ENCODE data around the gene EFNB3. TPM values are rescaled to one million over a fixed set of nuclear protein-coding genes. Genes with fewer than 3 reads are reported as not detected.

The EFNB3 gene
- polyA plus RNA-seq, 2 donors: 0.67 to 1.3 TPM

- WGBS, 2 donors: 0 to 1% methylated on average over 58 to 64 of the region's 64 CpGs
- Histone ChIP-seq H3K4me1 (ENCODE audit: control insufficient read depth in 2 of 2, insufficient read depth in 2 of 2, low read length in 1 of 2) (peaks cover 0 to 12% of the 10 kb centered on the region in 2 donors), H3K27me3 (ENCODE audit: control insufficient read depth in 1 of 2, insufficient read depth in 2 of 2, low read length in 2 of 2) (no peaks in the 10 kb centered on the region), H3K9me3 (ENCODE audit: control insufficient read depth in 2 of 2, insufficient read depth in 1 of 2, low read depth in 1 of 2, low read length in 1 of 2) (no peaks in the 10 kb centered on the region), H3K27ac (ENCODE audit: low read depth in 2 of 2, low read length in 1 of 2) (peak within 1 kb of the TSS; percentile 27 to 45), H3K4me3 (ENCODE audit: low read depth in 1 of 2, low read length in 2 of 2) (peak within 1 kb of the TSS; percentile 54 to 62), H3K36me3 (ENCODE audit: control insufficient read depth in 2 of 2, insufficient read depth in 2 of 2, low read length in 1 of 2) (no peaks in the 10 kb centered on the region)
These were observed 12.1 kb downstream of the EFNB3 start, which contains the start of gene DNAH2 for GRCh38 chr17:7716901-7717755. Gene DNAH2, plus strand, starts transcription at chr17:7717744. Its CDS starts 1,991 bp downstream, at chr17:7719735.

- H3K36me3 ChIP-seq (ENCODE audit: control insufficient read depth in 2 of 2, insufficient read depth in 2 of 2, low read length in 1 of 2): no peaks in the 10 kb centered on the region
These were observed 12.9 kb downstream of the EFNB3 start for GRCh38 chr17:7717756-7718350.

GRCh38 chr17:7719661-7720060 lies 14.7 kb downstream of the EFNB3 start:
- peaks cover 0 to 12% of the 10 kb centered on the region in 2 donors for H3K4me1 ChIP-seq (ENCODE audit: control insufficient read depth in 2 of 2, insufficient read depth in 2 of 2, low read length in 1 of 2)
- no peak overlapping the region for H3K4me3 ChIP-seq (ENCODE audit: low read depth in 1 of 2, low read length in 2 of 2)
- H3K27ac ChIP-seq (ENCODE audit: low read depth in 2 of 2, low read length in 1 of 2): no peak overlapping the region
- no peaks in the 10 kb centered on the region for H3K9me3 ChIP-seq (ENCODE audit: control insufficient read depth in 2 of 2, insufficient read depth in 1 of 2, low read depth in 1 of 2, low read length in 1 of 2)
- 72 to 79% methylated on average over 9 of the region's 9 CpGs for WGBS, 2 donors
- H3K27me3 ChIP-seq (ENCODE audit: control insufficient read depth in 1 of 2, insufficient read depth in 2 of 2, low read length in 2 of 2): no peaks in the 10 kb centered on the region
- H3K36me3 ChIP-seq (ENCODE audit: control insufficient read depth in 2 of 2, insufficient read depth in 2 of 2, low read length in 1 of 2): no peaks in the 10 kb centered on the region

More at GRCh38 chr17:7717756-7718350, 12.9 kb downstream of the EFNB3 start:
- Histone ChIP-seq H3K27ac (ENCODE audit: low read depth in 2 of 2, low read length in 1 of 2) (no peak overlapping the region), H3K4me1 (ENCODE audit: control insufficient read depth in 2 of 2, insufficient read depth in 2 of 2, low read length in 1 of 2) (peaks cover 0 to 12% of the 10 kb centered on the region in 2 donors), H3K4me3 (ENCODE audit: low read depth in 1 of 2, low read length in 2 of 2) (peak overlapping the region; percentile 54 to 62), H3K9me3 (ENCODE audit: control insufficient read depth in 2 of 2, insufficient read depth in 1 of 2, low read depth in 1 of 2, low read length in 1 of 2) (no peaks in the 10 kb centered on the region), H3K27me3 (ENCODE audit: control insufficient read depth in 1 of 2, insufficient read depth in 2 of 2, low read length in 2 of 2) (no peaks in the 10 kb centered on the region)
- WGBS, 2 donors: 5 to 7% methylated on average over 16 of the region's 16 CpGs

GRCh38 chr17:7720125-7720524 lies 15.1 kb downstream of the EFNB3 start:
- no peaks in the 10 kb centered on the region for H3K36me3 ChIP-seq (ENCODE audit: control insufficient read depth in 2 of 2, insufficient read depth in 2 of 2, low read length in 1 of 2)
- H3K4me1 ChIP-seq (ENCODE audit: control insufficient read depth in 2 of 2, insufficient read depth in 2 of 2, low read length in 1 of 2): peaks cover 0 to 12% of the 10 kb centered on the region in 2 donors
- H3K27me3 ChIP-seq (ENCODE audit: control insufficient read depth in 1 of 2, insufficient read depth in 2 of 2, low read length in 2 of 2): no peaks in the 10 kb centered on the region
- WGBS, 2 donors: 30 to 41% methylated on average over 4 of the region's 4 CpGs
- no peak overlapping the region for H3K27ac ChIP-seq (ENCODE audit: low read depth in 2 of 2, low read length in 1 of 2)
- H3K4me3 ChIP-seq (ENCODE audit: low read depth in 1 of 2, low read length in 2 of 2): no peak overlapping the region
- H3K9me3 ChIP-seq (ENCODE audit: control insufficient read depth in 2 of 2, insufficient read depth in 1 of 2, low read depth in 1 of 2, low read length in 1 of 2): no peaks in the 10 kb centered on the region

GRCh38 chr17:7721612-7722011 lies 16.6 kb downstream of the EFNB3 start:
- Histone ChIP-seq H3K27me3 (ENCODE audit: control insufficient read depth in 1 of 2, insufficient read depth in 2 of 2, low read length in 2 of 2) (no peaks in the 10 kb centered on the region), H3K9me3 (ENCODE audit: control insufficient read depth in 2 of 2, insufficient read depth in 1 of 2, low read depth in 1 of 2, low read length in 1 of 2) (no peaks in the 10 kb centered on the region)
- WGBS, 2 donors: 76 to 80% methylated on average over 2 of the region's 2 CpGs

GRCh38 chr17:7727886-7728285 lies 22.9 kb downstream of the EFNB3 start:
- no peaks in the 10 kb centered on the region for H3K27me3 ChIP-seq (ENCODE audit: control insufficient read depth in 1 of 2, insufficient read depth in 2 of 2, low read length in 2 of 2)
- no peaks in the 10 kb centered on the region for H3K4me1 ChIP-seq (ENCODE audit: control insufficient read depth in 2 of 2, insufficient read depth in 2 of 2, low read length in 1 of 2)
- H3K27ac ChIP-seq (ENCODE audit: low read depth in 2 of 2, low read length in 1 of 2): no peak overlapping the region
- no peak overlapping the region for H3K4me3 ChIP-seq (ENCODE audit: low read depth in 1 of 2, low read length in 2 of 2)
- H3K9me3 ChIP-seq (ENCODE audit: control insufficient read depth in 2 of 2, insufficient read depth in 1 of 2, low read depth in 1 of 2, low read length in 1 of 2): no peaks in the 10 kb centered on the region
- 60 to 68% methylated on average over 3 of the region's 3 CpGs for WGBS, 2 donors
- no peaks in the 10 kb centered on the region for H3K36me3 ChIP-seq (ENCODE audit: control insufficient read depth in 2 of 2, insufficient read depth in 2 of 2, low read length in 1 of 2)

More at GRCh38 chr17:7721612-7722011, 16.6 kb downstream of the EFNB3 start:
- Histone ChIP-seq H3K4me3 (ENCODE audit: low read depth in 1 of 2, low read length in 2 of 2) (no peak overlapping the region), H3K27ac (ENCODE audit: low read depth in 2 of 2, low read length in 1 of 2) (no peak overlapping the region), H3K36me3 (ENCODE audit: control insufficient read depth in 2 of 2, insufficient read depth in 2 of 2, low read length in 1 of 2) (no peaks in the 10 kb centered on the region), H3K4me1 (ENCODE audit: control insufficient read depth in 2 of 2, insufficient read depth in 2 of 2, low read length in 1 of 2) (peaks cover 0 to 8% of the 10 kb centered on the region in 2 donors)

- Histone ChIP-seq H3K27me3 (ENCODE audit: control insufficient read depth in 1 of 2, insufficient read depth in 2 of 2, low read length in 2 of 2) (no peaks in the 10 kb centered on the region), H3K9me3 (ENCODE audit: control insufficient read depth in 2 of 2, insufficient read depth in 1 of 2, low read depth in 1 of 2, low read length in 1 of 2) (no peaks in the 10 kb centered on the region), H3K36me3 (ENCODE audit: control insufficient read depth in 2 of 2, insufficient read depth in 2 of 2, low read length in 1 of 2) (no peaks in the 10 kb centered on the region), H3K27ac (ENCODE audit: low read depth in 2 of 2, low read length in 1 of 2) (no peak overlapping the region), H3K4me3 (ENCODE audit: low read depth in 1 of 2, low read length in 2 of 2) (no peak overlapping the region), H3K4me1 (ENCODE audit: control insufficient read depth in 2 of 2, insufficient read depth in 2 of 2, low read length in 1 of 2) (no peaks in the 10 kb centered on the region)
- WGBS, 2 donors: 35 to 67% methylated on average over 1 of the region's 1 CpG
These were observed 24.8 kb downstream of the EFNB3 start for GRCh38 chr17:7729816-7730215.

- Histone ChIP-seq H3K27ac (ENCODE audit: low read depth in 2 of 2, low read length in 1 of 2) (no peak overlapping the region), H3K4me1 (ENCODE audit: control insufficient read depth in 2 of 2, insufficient read depth in 2 of 2, low read length in 1 of 2) (no peaks in the 10 kb centered on the region), H3K9me3 (ENCODE audit: control insufficient read depth in 2 of 2, insufficient read depth in 1 of 2, low read depth in 1 of 2, low read length in 1 of 2) (no peaks in the 10 kb centered on the region), H3K27me3 (ENCODE audit: control insufficient read depth in 1 of 2, insufficient read depth in 2 of 2, low read length in 2 of 2) (no peaks in the 10 kb centered on the region), H3K4me3 (ENCODE audit: low read depth in 1 of 2, low read length in 2 of 2) (no peak overlapping the region), H3K36me3 (ENCODE audit: control insufficient read depth in 2 of 2, insufficient read depth in 2 of 2, low read length in 1 of 2) (no peaks in the 10 kb centered on the region)
- 77 to 79% methylated on average over 14 of the region's 14 CpGs for WGBS, 2 donors
These were observed 28.1 kb downstream of the EFNB3 start for GRCh38 chr17:7732981-7733539.

- H3K27ac ChIP-seq (ENCODE audit: low read depth in 2 of 2, low read length in 1 of 2): no peak overlapping the region
- peaks cover 0 to 3% of the 10 kb centered on the region in 2 donors for H3K4me1 ChIP-seq (ENCODE audit: control insufficient read depth in 2 of 2, insufficient read depth in 2 of 2, low read length in 1 of 2)
- H3K36me3 ChIP-seq (ENCODE audit: control insufficient read depth in 2 of 2, insufficient read depth in 2 of 2, low read length in 1 of 2): no peaks in the 10 kb centered on the region
- H3K9me3 ChIP-seq (ENCODE audit: control insufficient read depth in 2 of 2, insufficient read depth in 1 of 2, low read depth in 1 of 2, low read length in 1 of 2): no peaks in the 10 kb centered on the region
- 84 to 86% methylated on average over 5 of the region's 5 CpGs for WGBS, 2 donors
- H3K27me3 ChIP-seq (ENCODE audit: control insufficient read depth in 1 of 2, insufficient read depth in 2 of 2, low read length in 2 of 2): no peaks in the 10 kb centered on the region
- no peak overlapping the region for H3K4me3 ChIP-seq (ENCODE audit: low read depth in 1 of 2, low read length in 2 of 2)
These were observed 32.6 kb downstream of the EFNB3 start for GRCh38 chr17:7737601-7738000.
